WTC11 (cell line): ENCODE measurements around the gene ENC1. TPM values are rescaled to one million over a fixed set of nuclear protein-coding genes. Genes with fewer than 3 reads are reported as not detected.

Experiments used
- ATAC-seq: fragments of 200-7000 bp; cut with Tn5 transposase; 2 replicates; pipeline ENCODE4 v1.10.0; 2021; ENCODE audit warnings: mild to moderate bottlenecking, moderate library complexity
- CTCF ChIA-PET: fragments of 300-600 bp; sonication (Branson Sonifier 250); formaldehyde crosslinking; loops from one replicate; lab custom pipeline; 2021; ENCODE audit warnings: antibody characterized with exemption; lab: Charles Lee
- POLR2A ChIA-PET: fragments of 350-600 bp; sonication (Branson Sonifier 250); formaldehyde crosslinking; loops from one replicate; lab custom pipeline; 2021; ENCODE audit warnings: antibody characterized with exemption; lab: Charles Lee
- DNase-seq: peaks from one replicate; pipeline ENCODE4 v3.0.0; 2021; ENCODE audit warnings: low spot score
- H3K27ac Mint-ChIP-seq: 2 replicates; pipeline ENCODE4 v1.8.0; 2021; ENCODE audit warnings: mixed read lengths
- H3K27me3 Mint-ChIP-seq: 2 replicates; pipeline ENCODE4 v1.8.0; 2021; ENCODE audit warnings: low read depth, mild to moderate bottlenecking, moderate library complexity, mixed read lengths
- H3K36me3 Mint-ChIP-seq: 2 replicates; pipeline ENCODE4 v1.8.0; 2021; ENCODE audit warnings: mixed read lengths
- H3K4me1 Mint-ChIP-seq: 2 replicates; pipeline ENCODE4 v1.8.0; 2022; ENCODE audit warnings: mixed read lengths
- H3K4me3 Mint-ChIP-seq: 2 replicates; pipeline ENCODE4 v1.8.0; 2021; ENCODE audit warnings: mild to moderate bottlenecking, moderate library complexity, mixed read lengths
- H3K9me3 Mint-ChIP-seq: 2 replicates; pipeline ENCODE4 v1.8.0; 2021; ENCODE audit warnings: mixed read lengths
- ESRRA ChIP-seq: sonication (generic); formaldehyde crosslinking; IDR thresholded peaks from 2 replicates; pipeline ENCODE4 v1.8.1; 2022; ENCODE audit warnings: mild to moderate bottlenecking, missing genetic modification reagents, borderline replicate concordance
- ETV6 ChIP-seq: sonication (generic); formaldehyde crosslinking; IDR thresholded peaks from 2 replicates; pipeline ENCODE4 v1.8.1; 2022; ENCODE audit warnings: mild to moderate bottlenecking, missing genetic modification reagents
- FOXK1 ChIP-seq: sonication (generic); formaldehyde crosslinking; IDR thresholded peaks from 2 replicates; pipeline ENCODE4 v1.8.0; 2022; ENCODE audit warnings: mild to moderate bottlenecking, moderate library complexity, missing genetic modification reagents
- FOXP1 ChIP-seq: sonication (generic); formaldehyde crosslinking; IDR thresholded peaks from 2 replicates; pipeline ENCODE4 v1.8.0; 2022; ENCODE audit warnings: missing genetic modification reagents, mild to moderate bottlenecking, moderate library complexity, borderline replicate concordance
- GABPB1 ChIP-seq: sonication (generic); formaldehyde crosslinking; IDR thresholded peaks from 2 replicates; pipeline ENCODE4 v1.8.1; 2023; ENCODE audit warnings: mild to moderate bottlenecking, missing genetic modification reagents
- IRF1 ChIP-seq: sonication (generic); formaldehyde crosslinking; IDR thresholded peaks from 2 replicates; pipeline ENCODE4 v1.8.0; 2023; ENCODE audit warnings: missing genetic modification reagents
- IRF2 ChIP-seq: sonication (generic); formaldehyde crosslinking; IDR thresholded peaks from 2 replicates; pipeline ENCODE4 v1.8.0; 2022; ENCODE audit warnings: low read depth, missing genetic modification reagents, borderline replicate concordance
- JAZF1 ChIP-seq: fragments of 250-450 bp; sonication (Bioruptor Pico); IDR thresholded peaks from 2 replicates; pipeline ENCODE4 v1.9.0; 2021; ENCODE audit warnings: moderate library complexity, mild to moderate bottlenecking, inconsistent platforms
- ZBTB21 ChIP-seq: sonication (generic); formaldehyde crosslinking; IDR thresholded peaks from 2 replicates; pipeline ENCODE4 v1.8.1; 2023; ENCODE audit warnings: mild to moderate bottlenecking, missing genetic modification reagents, borderline replicate concordance
- ZNF423 ChIP-seq: fragments of 250-450 bp; sonication (Bioruptor Pico); IDR thresholded peaks from 2 replicates; pipeline ENCODE4 v2.1.2; 2022; ENCODE audit warnings: mild to moderate bottlenecking, moderate library complexity
- ZNF532 ChIP-seq: fragments of 250-450 bp; sonication (Bioruptor Pico); IDR thresholded peaks from 2 replicates; pipeline ENCODE4 v1.9.0; 2021; ENCODE audit warnings: mild to moderate bottlenecking, borderline replicate concordance
- total RNA-seq: library from RNA; stranded (reverse); gene quantifications from 3 replicates; pipeline ENCODE4 v1.2.3, GENCODE V29; 2021
- TF ChIP-seq, protein P1 (sequence below): fragments of 250-450 bp; sonication (Bioruptor Pico); IDR thresholded peaks from 2 replicates; pipeline ENCODE4 v2.1.2; 2022; ENCODE audit warnings: mild to moderate bottlenecking, moderate library complexity
- TF ChIP-seq, protein P2 (sequence below): sonication (generic); formaldehyde crosslinking; IDR thresholded peaks from 2 replicates; pipeline ENCODE4 v1.8.0; 2022; ENCODE audit warnings: mild to moderate bottlenecking, missing genetic modification reagents
- TF ChIP-seq, protein P3 (sequence below): fragments of 250-450 bp; sonication (Bioruptor Pico); IDR thresholded peaks from 2 replicates; pipeline ENCODE4 v1.9.0; 2021; ENCODE audit warnings: mild to moderate bottlenecking
- TF ChIP-seq, protein P4 (sequence below): sonication (generic); formaldehyde crosslinking; IDR thresholded peaks from 2 replicates; pipeline ENCODE4 v1.8.1; 2022; ENCODE audit warnings: low read depth, mild to moderate bottlenecking, moderate library complexity, missing genetic modification reagents, borderline replicate concordance
- TF ChIP-seq, protein P5 (sequence below): sonication (generic); formaldehyde crosslinking; IDR thresholded peaks from 2 replicates; pipeline ENCODE4 v1.8.0; 2023; ENCODE audit warnings: mild to moderate bottlenecking, missing genetic modification reagents

ENC1 gene
- total RNA-seq, 1 experiment from 2014 or later: 18.3 TPM

- CTCF ChIA-PET: no interaction called here
- ATAC-seq: no peak
Measured at GRCh38 chr5:74652576-74652975, 12.0 kb upstream of the ENC1 start.

DNA sequence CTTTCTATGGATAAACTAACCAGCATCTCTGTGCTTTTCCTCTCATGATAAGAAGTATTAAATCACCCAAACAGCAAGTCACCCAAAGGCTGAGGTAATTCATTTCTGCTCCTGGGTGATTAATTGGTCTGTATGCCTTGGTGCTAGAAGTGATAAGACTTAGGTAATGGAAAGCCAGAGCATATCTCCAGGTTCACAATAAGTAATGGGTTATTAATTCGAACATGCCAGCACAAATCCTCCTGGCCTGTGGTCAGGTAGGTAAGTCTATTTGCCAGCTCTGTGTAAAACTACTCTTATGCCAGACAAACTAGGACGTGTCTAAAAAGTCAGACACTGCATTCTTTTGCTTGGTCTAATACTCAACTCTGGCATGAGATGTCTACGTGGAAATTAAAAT, 11.2 kb upstream of the ENC1 start:
- ChIA-PET CTCF (no interaction called here), POLR2A (no interaction called here)
- ATAC-seq (no peak), DNase-seq (no peak)
- H3K9me3 Mint-ChIP-seq: no peaks in the 10 kb centered on the region
- no peak overlapping the region for H3K4me3 Mint-ChIP-seq
- no peak overlapping the region for H3K27ac Mint-ChIP-seq
- H3K4me1 Mint-ChIP-seq: peaks cover 23% of the 10 kb centered on the region
- no peaks in the 10 kb centered on the region for H3K36me3 Mint-ChIP-seq
- no peaks in the 10 kb centered on the region for H3K27me3 Mint-ChIP-seq
- TF ChIP-seq, protein P1, sequence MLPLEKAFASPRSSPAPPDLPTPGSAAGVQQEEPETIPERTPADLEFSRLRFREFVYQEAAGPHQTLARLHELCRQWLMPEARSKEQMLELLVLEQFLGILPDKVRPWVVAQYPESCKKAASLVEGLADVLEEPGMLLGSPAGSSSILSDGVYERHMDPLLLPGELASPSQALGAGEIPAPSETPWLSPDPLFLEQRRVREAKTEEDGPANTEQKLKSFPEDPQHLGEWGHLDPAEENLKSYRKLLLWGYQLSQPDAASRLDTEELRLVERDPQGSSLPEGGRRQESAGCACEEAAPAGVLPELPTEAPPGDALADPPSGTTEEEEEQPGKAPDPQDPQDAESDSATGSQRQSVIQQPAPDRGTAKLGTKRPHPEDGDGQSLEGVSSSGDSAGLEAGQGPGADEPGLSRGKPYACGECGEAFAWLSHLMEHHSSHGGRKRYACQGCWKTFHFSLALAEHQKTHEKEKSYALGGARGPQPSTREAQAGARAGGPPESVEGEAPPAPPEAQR (CRISPR knock-in tag): no peak
- TF ChIP-seq, protein P2, sequence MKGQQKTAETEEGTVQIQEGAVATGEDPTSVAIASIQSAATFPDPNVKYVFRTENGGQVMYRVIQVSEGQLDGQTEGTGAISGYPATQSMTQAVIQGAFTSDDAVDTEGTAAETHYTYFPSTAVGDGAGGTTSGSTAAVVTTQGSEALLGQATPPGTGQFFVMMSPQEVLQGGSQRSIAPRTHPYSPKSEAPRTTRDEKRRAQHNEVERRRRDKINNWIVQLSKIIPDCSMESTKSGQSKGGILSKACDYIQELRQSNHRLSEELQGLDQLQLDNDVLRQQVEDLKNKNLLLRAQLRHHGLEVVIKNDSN: no peak
- TF ChIP-seq ZBTB21 (no peak), ESRRA (CRISPR knock-in tag) (no peak), FOXP1 (CRISPR knock-in tag) (no peak), ZNF532 (CRISPR knock-in tag) (no peak), IRF1 (CRISPR knock-in tag) (no peak), IRF2 (CRISPR knock-in tag) (no peak)
- TF ChIP-seq, protein P3, sequence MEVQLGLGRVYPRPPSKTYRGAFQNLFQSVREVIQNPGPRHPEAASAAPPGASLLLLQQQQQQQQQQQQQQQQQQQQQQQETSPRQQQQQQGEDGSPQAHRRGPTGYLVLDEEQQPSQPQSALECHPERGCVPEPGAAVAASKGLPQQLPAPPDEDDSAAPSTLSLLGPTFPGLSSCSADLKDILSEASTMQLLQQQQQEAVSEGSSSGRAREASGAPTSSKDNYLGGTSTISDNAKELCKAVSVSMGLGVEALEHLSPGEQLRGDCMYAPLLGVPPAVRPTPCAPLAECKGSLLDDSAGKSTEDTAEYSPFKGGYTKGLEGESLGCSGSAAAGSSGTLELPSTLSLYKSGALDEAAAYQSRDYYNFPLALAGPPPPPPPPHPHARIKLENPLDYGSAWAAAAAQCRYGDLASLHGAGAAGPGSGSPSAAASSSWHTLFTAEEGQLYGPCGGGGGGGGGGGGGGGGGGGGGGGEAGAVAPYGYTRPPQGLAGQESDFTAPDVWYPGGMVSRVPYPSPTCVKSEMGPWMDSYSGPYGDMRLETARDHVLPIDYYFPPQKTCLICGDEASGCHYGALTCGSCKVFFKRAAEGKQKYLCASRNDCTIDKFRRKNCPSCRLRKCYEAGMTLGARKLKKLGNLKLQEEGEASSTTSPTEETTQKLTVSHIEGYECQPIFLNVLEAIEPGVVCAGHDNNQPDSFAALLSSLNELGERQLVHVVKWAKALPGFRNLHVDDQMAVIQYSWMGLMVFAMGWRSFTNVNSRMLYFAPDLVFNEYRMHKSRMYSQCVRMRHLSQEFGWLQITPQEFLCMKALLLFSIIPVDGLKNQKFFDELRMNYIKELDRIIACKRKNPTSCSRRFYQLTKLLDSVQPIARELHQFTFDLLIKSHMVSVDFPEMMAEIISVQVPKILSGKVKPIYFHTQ (CRISPR knock-in tag): no peak

More at GRCh38 chr5:74652576-74652975, 12.0 kb upstream of the ENC1 start:
- DNase-seq: no peak
- no peak overlapping the region for H3K4me3 Mint-ChIP-seq
- TF ChIP-seq ETV6 (CRISPR knock-in tag): no peak
- TF ChIP-seq, protein P1 (CRISPR knock-in tag): no peak
- no peak for TF ChIP-seq ZNF423 (CRISPR knock-in tag)
- TF ChIP-seq IRF1 (CRISPR knock-in tag): no peak
- TF ChIP-seq, protein P4, sequence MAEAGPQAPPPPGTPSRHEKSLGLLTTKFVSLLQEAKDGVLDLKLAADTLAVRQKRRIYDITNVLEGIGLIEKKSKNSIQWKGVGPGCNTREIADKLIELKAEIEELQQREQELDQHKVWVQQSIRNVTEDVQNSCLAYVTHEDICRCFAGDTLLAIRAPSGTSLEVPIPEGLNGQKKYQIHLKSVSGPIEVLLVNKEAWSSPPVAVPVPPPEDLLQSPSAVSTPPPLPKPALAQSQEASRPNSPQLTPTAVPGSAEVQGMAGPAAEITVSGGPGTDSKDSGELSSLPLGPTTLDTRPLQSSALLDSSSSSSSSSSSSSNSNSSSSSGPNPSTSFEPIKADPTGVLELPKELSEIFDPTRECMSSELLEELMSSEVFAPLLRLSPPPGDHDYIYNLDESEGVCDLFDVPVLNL (CRISPR knock-in tag): no peak
- no peak for TF ChIP-seq GABPB1
- TF ChIP-seq, protein P5, sequence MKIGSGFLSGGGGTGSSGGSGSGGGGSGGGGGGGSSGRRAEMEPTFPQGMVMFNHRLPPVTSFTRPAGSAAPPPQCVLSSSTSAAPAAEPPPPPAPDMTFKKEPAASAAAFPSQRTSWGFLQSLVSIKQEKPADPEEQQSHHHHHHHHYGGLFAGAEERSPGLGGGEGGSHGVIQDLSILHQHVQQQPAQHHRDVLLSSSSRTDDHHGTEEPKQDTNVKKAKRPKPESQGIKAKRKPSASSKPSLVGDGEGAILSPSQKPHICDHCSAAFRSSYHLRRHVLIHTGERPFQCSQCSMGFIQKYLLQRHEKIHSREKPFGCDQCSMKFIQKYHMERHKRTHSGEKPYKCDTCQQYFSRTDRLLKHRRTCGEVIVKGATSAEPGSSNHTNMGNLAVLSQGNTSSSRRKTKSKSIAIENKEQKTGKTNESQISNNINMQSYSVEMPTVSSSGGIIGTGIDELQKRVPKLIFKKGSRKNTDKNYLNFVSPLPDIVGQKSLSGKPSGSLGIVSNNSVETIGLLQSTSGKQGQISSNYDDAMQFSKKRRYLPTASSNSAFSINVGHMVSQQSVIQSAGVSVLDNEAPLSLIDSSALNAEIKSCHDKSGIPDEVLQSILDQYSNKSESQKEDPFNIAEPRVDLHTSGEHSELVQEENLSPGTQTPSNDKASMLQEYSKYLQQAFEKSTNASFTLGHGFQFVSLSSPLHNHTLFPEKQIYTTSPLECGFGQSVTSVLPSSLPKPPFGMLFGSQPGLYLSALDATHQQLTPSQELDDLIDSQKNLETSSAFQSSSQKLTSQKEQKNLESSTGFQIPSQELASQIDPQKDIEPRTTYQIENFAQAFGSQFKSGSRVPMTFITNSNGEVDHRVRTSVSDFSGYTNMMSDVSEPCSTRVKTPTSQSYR (CRISPR knock-in tag): no peak
- TF ChIP-seq JAZF1 (CRISPR knock-in tag): no peak
- no peak for TF ChIP-seq FOXK1 (CRISPR knock-in tag)
- H3K9me3 Mint-ChIP-seq: no peaks in the 10 kb centered on the region
- H3K36me3 Mint-ChIP-seq: no peaks in the 10 kb centered on the region
- no peak overlapping the region; the same call in 1 of the 2 replicates for H3K27ac Mint-ChIP-seq
- POLR2A ChIA-PET: no interaction called here
- H3K27me3 Mint-ChIP-seq: no peaks in the 10 kb centered on the region
- peaks cover 15% of the 10 kb centered on the region for H3K4me1 Mint-ChIP-seq
